Ascending aorta (tissue), 2 donors: ENCODE results near the gene CABS1. TPM values are rescaled to one million over a fixed set of nuclear protein-coding genes. Genes with fewer than 3 reads are reported as not detected.

Source experiments
- DNase-seq, 2 donors: peaks; one replicate each; pipeline ENCODE4 v3.0.0-alpha.2; 2019; ENCODE audit warnings: low spot score in 2 of 2
- H3K27ac ChIP-seq, 2 donors: fragments of 200-600 bp; sonication (generic); one replicate each; pipeline ENCODE4 v1.5.1; 2016 to 2017; ENCODE audit warnings: mild to moderate bottlenecking in 1 of 2
- H3K27me3 ChIP-seq: fragments of 200-600 bp; sonication (generic); one replicate; pipeline ENCODE4 v1.5.1; 2017
- H3K36me3 ChIP-seq, 2 donors: fragments of 200-600 bp; sonication (generic); one replicate each; pipeline ENCODE4 v1.5.1; 2016
- H3K4me1 ChIP-seq, 2 donors: fragments of 200-600 bp; sonication (generic); one replicate each; pipeline ENCODE4 v1.5.1; 2016 to 2017; ENCODE audit warnings: mild to moderate bottlenecking in 1 of 2
- H3K4me3 ChIP-seq, 2 donors: fragments of 200-600 bp; sonication (generic); one replicate each; pipeline ENCODE4 v1.5.1; 2016 to 2017; ENCODE audit warnings: mild to moderate bottlenecking in 1 of 2
- H3K9me3 ChIP-seq, 2 donors: fragments of 200-600 bp; sonication (generic); one replicate each; pipeline ENCODE4 v1.5.1; 2016
- CTCF ChIP-seq, 3 experiments: fragments of 200-600 bp in 2 of 3; fragments of 450-650 bp in 1 of 3; sonication (generic) in 2 of 3; IDR thresholded peaks; one replicate each; pipeline ENCODE4 v1.5.1; 2016 to 2019; ENCODE audit warnings: antibody characterized with exemption in 3 of 3, mild to moderate bottlenecking in 1 of 3, moderate library complexity in 1 of 3
- intact Hi-C: fragments of 100-400 bp; cut with DNase I; formaldehyde crosslinking; loops from one replicate; pipeline ENCODE4 v1.15.1; 2023
- total RNA-seq: library from RNA; depleted of rRNA; stranded (reverse); fragments of >200 nt; gene quantifications from one replicate; pipeline ENCODE4 v1.1.0, GENCODE V29; 2016

Gene CABS1
- total RNA-seq, 1 donor from 2014 or later, result not detected

- DNase-seq, result no peak
- no peaks in the 10 kb centered on the region for H3K36me3 ChIP-seq
- no peaks in the 10 kb centered on the region for H3K27me3 ChIP-seq
- H3K4me1 ChIP-seq, result no peaks in the 10 kb centered on the region
- no peak overlapping the region for H3K27ac ChIP-seq
- no peak for TF ChIP-seq CTCF (IDR thresholded peaks at IDR 0.05)
- no peak overlapping the region for H3K4me3 ChIP-seq
- H3K9me3 ChIP-seq, result no peaks in the 10 kb centered on the region
- intact Hi-C loops, result no loop called here
Measured at GRCh38 chr4:70315928-70316327, 18.9 kb upstream of the CABS1 start.

GRCh38 chr4:70326052-70326451 lies 8.7 kb upstream of the CABS1 start:
- TF ChIP-seq CTCF (IDR thresholded peaks at IDR 0.05), result no peak
- H3K9me3 ChIP-seq, result no peaks in the 10 kb centered on the region
- intact Hi-C loops, result no loop called here
- no peak for DNase-seq
- no peaks in the 10 kb centered on the region for H3K27me3 ChIP-seq
- no peaks in the 10 kb centered on the region for H3K36me3 ChIP-seq
- H3K27ac ChIP-seq, result no peak overlapping the region
- no peaks in the 10 kb centered on the region for H3K4me1 ChIP-seq
- H3K4me3 ChIP-seq, result no peak overlapping the region

GRCh38 chr4:70336043-70336442 lies 1.3 kb downstream of the CABS1 start:
- Histone ChIP-seq H3K27me3 (no peaks in the 10 kb centered on the region), H3K4me1 (no peaks in the 10 kb centered on the region), H3K4me3 (no peak overlapping the region), H3K9me3 (no peaks in the 10 kb centered on the region), H3K27ac (no peak overlapping the region), H3K36me3 (no peaks in the 10 kb centered on the region)
- TF ChIP-seq CTCF (IDR thresholded peaks at IDR 0.05), result no peak
- intact Hi-C loops, result no loop called here
- DNase-seq, result no peak

GRCh38 chr4:70337886-70338420 lies 3.2 kb downstream of the CABS1 start:
- intact Hi-C loops, result no loop called here
- TF ChIP-seq CTCF (IDR thresholded peaks at IDR 0.05), result no peak

GRCh38 chr4:70356185-70356584 lies 21.4 kb downstream of the CABS1 start:
- H3K9me3 ChIP-seq, result no peaks in the 10 kb centered on the region
- H3K36me3 ChIP-seq, result no peaks in the 10 kb centered on the region
- no peak for DNase-seq
- no peak overlapping the region for H3K4me3 ChIP-seq
- no peaks in the 10 kb centered on the region for H3K27me3 ChIP-seq
- TF ChIP-seq CTCF (IDR thresholded peaks at IDR 0.05), result no peak
- no peak overlapping the region for H3K27ac ChIP-seq
- intact Hi-C loops, result no loop called here
- no peaks in the 10 kb centered on the region for H3K4me1 ChIP-seq

More at GRCh38 chr4:70337886-70338420, 3.2 kb downstream of the CABS1 start:
- no peaks in the 10 kb centered on the region for H3K36me3 ChIP-seq
- no peaks in the 10 kb centered on the region for H3K4me1 ChIP-seq
- no peak overlapping the region for H3K4me3 ChIP-seq
- H3K27ac ChIP-seq, result no peak overlapping the region
- H3K27me3 ChIP-seq, result no peaks in the 10 kb centered on the region
- no peak for DNase-seq
- no peaks in the 10 kb centered on the region for H3K9me3 ChIP-seq

GRCh38 chr4:70359115-70359661 lies 24.4 kb downstream of the CABS1 start:
- intact Hi-C loops, result no loop called here
- no peak overlapping the region for H3K27ac ChIP-seq
- H3K4me3 ChIP-seq, result no peak overlapping the region
- H3K9me3 ChIP-seq, result no peaks in the 10 kb centered on the region
- no peak for TF ChIP-seq CTCF (IDR thresholded peaks at IDR 0.05)
- no peaks in the 10 kb centered on the region for H3K27me3 ChIP-seq
- H3K36me3 ChIP-seq, result no peaks in the 10 kb centered on the region
- DNase-seq, result no peak
- H3K4me1 ChIP-seq, result no peaks in the 10 kb centered on the region
